GM12891 (cell line): Measurements from ENCODE around the gene INPP5F.

ENCODE experiments used
- PAX5 ChIP-seq: IDR thresholded peaks from 2 replicates; pipeline ENCODE4 v1.6.1; 2011; ENCODE audit warnings: low read length, moderate library complexity, mild to moderate bottlenecking; ENCODE audit not compliant: insufficient read depth, severe bottlenecking
- POLR2A ChIP-seq: IDR thresholded peaks from 2 replicates; pipeline ENCODE4 v1.6.1; 2011; ENCODE audit warnings: low read depth, low read length, control low read depth
- POLR2AphosphoS5 ChIP-seq: IDR thresholded peaks from 2 replicates; pipeline ENCODE4 v1.6.1; 2011; ENCODE audit warnings: low read depth, low read length, control low read depth
- POU2F2 ChIP-seq: IDR thresholded peaks from 2 replicates; pipeline ENCODE4 v1.6.1; 2011; ENCODE audit warnings: low read depth, mild to moderate bottlenecking, control low read depth, low read length, moderate library complexity
- SPI1 ChIP-seq: IDR thresholded peaks from 2 replicates; pipeline ENCODE4 v1.6.1; 2011; ENCODE audit warnings: low read depth, low read length, control low read depth
- TAF1 ChIP-seq: IDR thresholded peaks from 2 replicates; pipeline ENCODE4 v1.6.1; 2011; ENCODE audit warnings: low read depth, low read length, control low read depth

- TF ChIP-seq SPI1 (no peak), POLR2AphosphoS5 (no peak), TAF1 (no peak), POLR2A (peak; percentile 37; the same call in 1 of the 2 replicates), PAX5 (no peak), POU2F2 (no peak)
These were observed 146.7 kb downstream of the INPP5F start, which contains the start of gene MCMBP for GRCh38 chr10:119872610-119872859.
